OCI-LY3 (cell line): ENCODE data around the gene CCDC142.
A peak's percentile ranks its signal among the peaks of the same experiment; 100 is the strongest.

Experiments used
- EZH2phosphoT487 ChIP-seq: fragments of 200-600 bp; shearing (Covaris generic); IDR thresholded peaks from 2 replicates; pipeline ENCODE4 v1.6.1; 2018; ENCODE audit warnings: antibody characterized with exemption, mixed run types, low read depth
- TF ChIP-seq, protein P1 (sequence below): fragments of 200-600, 300-600 bp; sonication (generic); IDR thresholded peaks from 2 replicates; pipeline ENCODE4 v1.5.1; 2014; ENCODE audit warnings: antibody characterized with exemption, low read length, low read depth

DNA sequence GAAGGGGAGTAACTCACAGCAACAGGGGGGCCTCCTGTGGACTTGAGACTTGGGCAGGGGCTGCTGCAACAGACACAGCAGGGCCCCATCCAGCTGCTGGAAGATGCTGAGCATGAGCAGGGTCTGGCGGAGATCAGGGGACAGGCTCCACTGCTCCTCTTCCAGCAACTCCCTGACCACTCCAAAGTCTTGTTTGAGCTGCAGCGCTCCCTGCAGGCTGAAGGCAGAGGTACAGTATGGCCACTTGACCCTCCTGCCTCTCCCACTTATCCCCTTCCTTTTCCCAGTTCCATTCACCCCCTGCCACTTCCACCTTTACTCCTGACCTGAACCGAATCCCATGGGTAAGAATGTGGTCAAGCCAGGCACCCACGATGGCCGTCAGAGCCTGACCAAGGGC lies 7.9 kb downstream of the CCDC142 start:
- TF ChIP-seq, protein P1, sequence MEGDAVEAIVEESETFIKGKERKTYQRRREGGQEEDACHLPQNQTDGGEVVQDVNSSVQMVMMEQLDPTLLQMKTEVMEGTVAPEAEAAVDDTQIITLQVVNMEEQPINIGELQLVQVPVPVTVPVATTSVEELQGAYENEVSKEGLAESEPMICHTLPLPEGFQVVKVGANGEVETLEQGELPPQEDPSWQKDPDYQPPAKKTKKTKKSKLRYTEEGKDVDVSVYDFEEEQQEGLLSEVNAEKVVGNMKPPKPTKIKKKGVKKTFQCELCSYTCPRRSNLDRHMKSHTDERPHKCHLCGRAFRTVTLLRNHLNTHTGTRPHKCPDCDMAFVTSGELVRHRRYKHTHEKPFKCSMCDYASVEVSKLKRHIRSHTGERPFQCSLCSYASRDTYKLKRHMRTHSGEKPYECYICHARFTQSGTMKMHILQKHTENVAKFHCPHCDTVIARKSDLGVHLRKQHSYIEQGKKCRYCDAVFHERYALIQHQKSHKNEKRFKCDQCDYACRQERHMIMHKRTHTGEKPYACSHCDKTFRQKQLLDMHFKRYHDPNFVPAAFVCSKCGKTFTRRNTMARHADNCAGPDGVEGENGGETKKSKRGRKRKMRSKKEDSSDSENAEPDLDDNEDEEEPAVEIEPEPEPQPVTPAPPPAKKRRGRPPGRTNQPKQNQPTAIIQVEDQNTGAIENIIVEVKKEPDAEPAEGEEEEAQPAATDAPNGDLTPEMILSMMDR = peak; percentile 31
- TF ChIP-seq EZH2phosphoT487 = no peak
